ENCODE measurements around the gene PALS2. TPM values are rescaled to one million over a fixed set of nuclear protein-coding genes. Genes with fewer than 3 reads are reported as not detected.

Gene PALS2
- total and polyA plus RNA-seq, 7 experiments from 2014 or later: 14.7 to 58.4 (median 24.6) TPM

DNA sequence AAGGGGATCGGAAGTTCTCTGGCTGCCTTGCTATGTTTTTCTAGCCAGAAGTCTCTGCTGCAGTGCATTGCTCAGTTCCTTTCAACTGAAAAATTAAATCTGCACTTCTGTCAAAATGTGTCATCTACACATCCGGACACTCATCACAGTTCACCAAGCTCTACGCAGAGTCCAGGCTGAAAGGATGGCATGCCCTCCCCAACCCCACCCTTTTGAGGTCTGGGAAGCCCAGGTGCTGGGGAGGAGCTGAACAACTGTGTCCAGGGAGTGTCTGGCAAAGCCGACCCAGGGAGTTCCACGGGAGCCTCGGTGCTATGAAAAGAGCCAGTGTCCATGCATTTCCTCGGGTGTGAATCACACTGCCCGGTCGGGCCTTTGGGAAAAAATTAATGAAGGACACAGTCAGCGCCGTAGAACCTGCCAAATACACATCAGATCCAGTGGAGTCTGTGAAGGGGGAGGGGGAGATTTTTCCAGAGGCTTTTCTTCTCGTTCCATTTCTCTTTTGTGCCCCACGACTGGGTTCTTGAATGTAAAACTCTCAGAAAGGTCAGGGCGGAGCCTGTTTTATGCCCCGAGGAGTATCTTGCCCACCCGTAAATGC, 757 bp upstream of the PALS2 start:
- peaks cover 0 to 2% (median 0%) of the 10 kb centered on the region in 3 experiments for H3K36me3 ChIP-seq (ENCODE audit: control insufficient read depth in 2 of 3, insufficient read depth in 3 of 3, low read length in 3 of 3)
- peak overlapping the region; percentile 78 for H3K4me3 ChIP-seq (ENCODE audit: low read length)
- ATAC-seq: peak; percentile 31
- peak overlapping the region; percentile 77 for H3K27ac ChIP-seq (ENCODE audit: low read depth, low read length)
- peak overlapping the region; percentile 82 to 95 (median 89) for H3K4me3 Mint-ChIP-seq
- no peaks in the 10 kb centered on the region for H3K36me3 Mint-ChIP-seq
- H3K27me3 ChIP-seq (ENCODE audit: control insufficient read depth in 2 of 2, insufficient read depth in 2 of 2, low read length in 2 of 2): no peaks in the 10 kb centered on the region
- H3K9me3 Mint-ChIP-seq: no peaks in the 10 kb centered on the region
- intact Hi-C loops (cut with micrococcal nuclease): loop anchor here (2.0 to 10.0 kb wide), 21 partner anchors 184 to 1895 kb away; partner anchors contain the start of genes CCDC126 (in 2 of the 2), FAM221A (in 2 of the 2), CYCS (in 1 of the 2) and GSDME (in 1 of the 2)
- peaks cover 13 to 24% of the 10 kb centered on the region in 2 donors for H3K4me1 ChIP-seq (ENCODE audit: control insufficient read depth in 2 of 2, insufficient read depth in 2 of 2, low read length in 2 of 2)
- H3K27ac Mint-ChIP-seq: peak overlapping the region; percentile 78 to 94 (median 86)
- peaks cover 0 to 45% (median 0%) of the 10 kb centered on the region in 5 donors for H3K27me3 Mint-ChIP-seq
- CTCF ChIA-PET: interaction anchor here (1.1 kb wide), 1 partner anchor 13 kb away, joined by 4 read pairs; no protein-coding TSS in a partner anchor
- peaks cover 19 to 46% (median 39%) of the 10 kb centered on the region in 7 donors for H3K4me1 Mint-ChIP-seq
- POLR2A ChIA-PET: interaction anchor here (0.7 to 1.8 kb wide), 4 partner anchors 10 to 534 kb away, joined by 3 to 7 read pairs (median 4); no protein-coding TSS in a partner anchor
- no peaks in the 10 kb centered on the region for H3K9me3 ChIP-seq (ENCODE audit: control insufficient read depth in 2 of 3, low read length in 3 of 3)
- peak in 7 of 9 donors; percentile 16 to 45 (median 35) for DNase-seq

GRCh38 chr7:24573554-24574338, 494 bp downstream of the PALS2 start:
- ChIA-PET POLR2A (interaction anchor here (0.9 to 1.3 kb wide), 5 partner anchors 13 to 1041 kb away, joined by 3 to 5 read pairs (median 4); partner anchors contain the start of gene CYCS), CTCF (interaction anchor here (0.6 to 1.4 kb wide), 3 partner anchors 9 to 142 kb away, joined by 3 to 4 read pairs (median 4); no protein-coding TSS in a partner anchor)
- Mint-ChIP-seq H3K9me3 (no peaks in the 10 kb centered on the region), H3K36me3 (no peaks in the 10 kb centered on the region), H3K4me3 (peak overlapping the region; percentile 93 to 100 (median 94)), H3K27me3 (peaks cover 0 to 39% (median 0%) of the 10 kb centered on the region in 5 donors), H3K4me1 (peaks cover 27 to 59% (median 48%) of the 10 kb centered on the region in 7 donors), H3K27ac (peak overlapping the region; percentile 84 to 96 (median 94))
- intact Hi-C loops (cut with micrococcal nuclease): loop anchor here (1.0 to 10.0 kb wide), 26 partner anchors 13 to 1896 kb away; partner anchors contain the start of genes CCDC126 (in 2 of the 2), FAM221A (in 2 of the 2), GSDME (in 2 of the 2) and OSBPL3 (in 2 of the 2)
- Histone ChIP-seq H3K9me3 (ENCODE audit: control insufficient read depth in 2 of 3, low read length in 3 of 3) (no peaks in the 10 kb centered on the region), H3K36me3 (ENCODE audit: control insufficient read depth in 2 of 3, insufficient read depth in 3 of 3, low read length in 3 of 3) (peaks cover 0 to 2% (median 0%) of the 10 kb centered on the region in 3 experiments), H3K4me1 (ENCODE audit: control insufficient read depth in 2 of 2, insufficient read depth in 2 of 2, low read length in 2 of 2) (peaks cover 13 to 24% of the 10 kb centered on the region in 2 donors), H3K27me3 (ENCODE audit: control insufficient read depth in 2 of 2, insufficient read depth in 2 of 2, low read length in 2 of 2) (no peaks in the 10 kb centered on the region), H3K4me3 (ENCODE audit: low read length) (peak overlapping the region; percentile 78), H3K27ac (ENCODE audit: low read depth, low read length) (peak overlapping the region; percentile 68)
- peak; percentile 58 for ATAC-seq
- DNase-seq: peak; percentile 29 to 69 (median 41)

GRCh38 chr7:24574386-24574785, 1.1 kb downstream of the PALS2 start:
- ChIA-PET CTCF (interaction anchor here (0.6 to 1.4 kb wide), 2 partner anchors 8 to 142 kb away, joined by 3 to 4 read pairs; no protein-coding TSS in a partner anchor), POLR2A (interaction anchor here (0.6 to 1.5 kb wide), 7 partner anchors 14 to 1098 kb away, joined by 3 to 5 read pairs (median 3); partner anchors contain the start of gene CYCS)
- H3K27me3 Mint-ChIP-seq: peaks cover 0 to 32% (median 0%) of the 10 kb centered on the region in 5 donors
- DNase-seq (no peak), ATAC-seq (no peak)
- intact Hi-C loops (cut with micrococcal nuclease): loop anchor here (2.0 to 10.0 kb wide), 13 partner anchors 250 to 1897 kb away; partner anchors contain the start of genes OSBPL3 (in 2 of the 2), CCDC126 (in 1 of the 2), CYCS (in 1 of the 2) and FAM221A (in 1 of the 2)
- H3K4me3 Mint-ChIP-seq: peak overlapping the region; percentile 93 to 100 (median 94)
- no peaks in the 10 kb centered on the region for H3K9me3 Mint-ChIP-seq
- peak overlapping the region; percentile 68 for H3K27ac ChIP-seq (ENCODE audit: low read depth, low read length)
- no peaks in the 10 kb centered on the region for H3K36me3 Mint-ChIP-seq
- H3K4me3 ChIP-seq (ENCODE audit: low read length): peak overlapping the region; percentile 78
- peaks cover 13 to 24% of the 10 kb centered on the region in 2 donors for H3K4me1 ChIP-seq (ENCODE audit: control insufficient read depth in 2 of 2, insufficient read depth in 2 of 2, low read length in 2 of 2)
- peaks cover 0 to 2% (median 0%) of the 10 kb centered on the region in 3 experiments for H3K36me3 ChIP-seq (ENCODE audit: control insufficient read depth in 2 of 3, insufficient read depth in 3 of 3, low read length in 3 of 3)
- no peaks in the 10 kb centered on the region for H3K9me3 ChIP-seq (ENCODE audit: control insufficient read depth in 2 of 3, low read length in 3 of 3)
- H3K27me3 ChIP-seq (ENCODE audit: control insufficient read depth in 2 of 2, insufficient read depth in 2 of 2, low read length in 2 of 2): no peaks in the 10 kb centered on the region
- H3K4me1 Mint-ChIP-seq: peaks cover 29 to 64% (median 51%) of the 10 kb centered on the region in 7 donors
- peak overlapping the region; percentile 84 to 96 (median 94) for H3K27ac Mint-ChIP-seq

GRCh38 chr7:24574950-24575349, 1.7 kb downstream of the PALS2 start:
- Mint-ChIP-seq H3K36me3 (no peaks in the 10 kb centered on the region), H3K4me3 (peak overlapping the region; percentile 93 to 100 (median 94)), H3K9me3 (no peaks in the 10 kb centered on the region), H3K4me1 (peaks cover 31 to 69% (median 51%) of the 10 kb centered on the region in 7 donors), H3K27ac (peak overlapping the region in 4 of 9 donors; percentile 43 to 94 (median 86)), H3K27me3 (peaks cover 0 to 27% (median 0%) of the 10 kb centered on the region in 5 donors)
- intact Hi-C loops (cut with micrococcal nuclease): loop anchor here (2.0 to 10.0 kb wide), 14 partner anchors 250 to 1898 kb away; partner anchors contain the start of genes OSBPL3 (in 2 of the 2), CCDC126 (in 1 of the 2), CYCS (in 1 of the 2) and FAM221A (in 1 of the 2)
- H3K27me3 ChIP-seq (ENCODE audit: control insufficient read depth in 2 of 2, insufficient read depth in 2 of 2, low read length in 2 of 2): no peaks in the 10 kb centered on the region
- H3K27ac ChIP-seq (ENCODE audit: low read depth, low read length): no peak overlapping the region
- POLR2A ChIA-PET: interaction anchor here (0.6 to 1.5 kb wide), 4 partner anchors 14 to 1098 kb away, joined by 3 read pairs; no protein-coding TSS in a partner anchor
- CTCF ChIA-PET: interaction anchor here (1.4 kb wide), 1 partner anchor 8 kb away, joined by 4 read pairs; no protein-coding TSS in a partner anchor
- no peak overlapping the region for H3K4me3 ChIP-seq (ENCODE audit: low read length)
- no peaks in the 10 kb centered on the region for H3K9me3 ChIP-seq (ENCODE audit: control insufficient read depth in 2 of 3, low read length in 3 of 3)
- DNase-seq: no peak
- H3K36me3 ChIP-seq (ENCODE audit: control insufficient read depth in 2 of 3, insufficient read depth in 3 of 3, low read length in 3 of 3): peaks cover 0 to 2% (median 0%) of the 10 kb centered on the region in 3 experiments
- no peak for ATAC-seq
- H3K4me1 ChIP-seq (ENCODE audit: control insufficient read depth in 2 of 2, insufficient read depth in 2 of 2, low read length in 2 of 2): peaks cover 13 to 24% of the 10 kb centered on the region in 2 donors

DNA sequence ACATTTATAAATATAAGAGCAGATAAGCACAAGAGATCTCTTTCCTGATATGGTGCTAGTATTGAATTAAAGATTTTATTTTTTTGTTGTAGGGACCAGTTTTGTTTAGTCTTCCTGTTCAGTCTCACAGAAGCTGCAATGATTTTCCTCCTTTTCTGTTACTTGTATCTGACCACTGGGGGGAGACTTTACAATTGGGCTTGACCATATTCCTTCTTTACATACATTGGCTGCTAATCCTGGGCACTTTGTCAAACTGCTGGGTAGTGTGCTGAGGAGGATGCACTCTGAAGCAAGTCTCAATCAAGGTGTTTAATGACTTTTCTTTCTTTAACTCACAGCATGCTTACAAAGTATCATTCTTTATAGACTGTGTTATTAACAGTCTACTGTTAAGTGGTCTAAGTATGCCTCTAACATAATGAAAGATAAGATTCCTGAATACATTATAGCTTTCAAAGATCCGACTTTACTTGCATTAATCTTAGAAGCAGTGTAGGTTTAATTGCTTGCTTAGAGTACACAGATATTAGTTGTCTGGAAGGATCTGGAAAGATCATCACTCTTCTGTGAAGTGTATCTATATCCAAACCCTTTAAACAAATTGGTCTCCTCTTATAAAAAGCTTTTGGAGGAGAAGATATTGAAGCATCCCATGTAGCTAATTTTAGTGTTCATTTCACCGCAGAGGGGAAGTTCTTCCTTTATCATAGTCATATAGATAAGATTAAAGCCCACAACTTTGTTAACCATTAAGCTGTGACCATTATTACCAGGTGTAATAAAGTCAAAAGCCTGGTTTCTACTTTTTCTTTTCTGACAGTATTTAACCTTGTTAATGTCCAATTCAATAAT, 3.1 kb downstream of the PALS2 start:
- no peaks in the 10 kb centered on the region for H3K9me3 ChIP-seq (ENCODE audit: control insufficient read depth in 2 of 3, low read length in 3 of 3)
- no peaks in the 10 kb centered on the region for H3K36me3 Mint-ChIP-seq
- ATAC-seq (no peak), DNase-seq (peak in 1 of 9 donors; percentile 7)
- peaks cover 0 to 2% (median 0%) of the 10 kb centered on the region in 3 experiments for H3K36me3 ChIP-seq (ENCODE audit: control insufficient read depth in 2 of 3, insufficient read depth in 3 of 3, low read length in 3 of 3)
- H3K4me3 Mint-ChIP-seq: peak overlapping the region; percentile 1 to 75 (median 36)
- peak overlapping the region in 1 of 9 donors; percentile 3 for H3K27ac Mint-ChIP-seq
- H3K9me3 Mint-ChIP-seq: no peaks in the 10 kb centered on the region
- peaks cover 35 to 80% (median 55%) of the 10 kb centered on the region in 7 donors for H3K4me1 Mint-ChIP-seq
- no peaks in the 10 kb centered on the region for H3K27me3 ChIP-seq (ENCODE audit: control insufficient read depth in 2 of 2, insufficient read depth in 2 of 2, low read length in 2 of 2)
- POLR2A ChIA-PET: interaction anchor here (1.0 to 1.3 kb wide), 2 partner anchors 16 to 22 kb away, joined by 3 read pairs; no protein-coding TSS in a partner anchor
- H3K4me1 ChIP-seq (ENCODE audit: control insufficient read depth in 2 of 2, insufficient read depth in 2 of 2, low read length in 2 of 2): peaks cover 13 to 24% of the 10 kb centered on the region in 2 donors
- CTCF ChIA-PET: interaction anchor here (0.6 to 1.0 kb wide), 3 partner anchors 88 to 1623 kb away, joined by 3 to 4 read pairs (median 3); no protein-coding TSS in a partner anchor
- H3K27ac ChIP-seq (ENCODE audit: low read depth, low read length): no peak overlapping the region
- H3K27me3 Mint-ChIP-seq: peaks cover 0 to 13% (median 0%) of the 10 kb centered on the region in 5 donors
- H3K4me3 ChIP-seq (ENCODE audit: low read length): no peak overlapping the region
- intact Hi-C loops (cut with micrococcal nuclease): loop anchor here (1.0 to 10.0 kb wide), 10 partner anchors 12 to 1288 kb away; partner anchors contain the start of genes CYCS (in 1 of the 2) and FAM221A (in 1 of the 2)
